Loucy (cell line): ENCODE results near the gene CAPN2.

Source experiments
- CTCF ChIP-seq: fragments of 200-600 bp; sonication (generic); conservative IDR thresholded peaks from 2 replicates; pipeline ENCODE4 v1.5.1; 2014; ENCODE audit warnings: mild to moderate bottlenecking, antibody characterized with exemption, low read length
- EZH2phosphoT487 ChIP-seq: fragments of 200-600 bp; IDR thresholded peaks from 2 replicates; pipeline ENCODE4 v1.6.1; 2018; ENCODE audit warnings: antibody characterized with exemption, mild to moderate bottlenecking, moderate library complexity, borderline replicate concordance

- no peak for TF ChIP-seq CTCF
- no peak for TF ChIP-seq EZH2phosphoT487
Observed at GRCh38 chr1:223824287-223824686, 111.9 kb downstream of the CAPN2 start.
